OCI-LY7 (cell line): Measurements from ENCODE around the gene CCDC87.

Experiments
- EZH2phosphoT487 ChIP-seq: fragments of 200-600 bp; sonication (generic); IDR thresholded peaks from 2 replicates; pipeline ENCODE4 v1.6.1; 2018; ENCODE audit warnings: low read depth, borderline replicate concordance, mild to moderate bottlenecking, mixed run types, antibody characterized with exemption, low read length, moderate library complexity, mixed read lengths
- TF ChIP-seq, protein P1 (sequence below): fragments of 200-600 bp; sonication (generic); conservative IDR thresholded peaks from 2 replicates; pipeline ENCODE4 v1.5.1; 2014; ENCODE audit warnings: mild to moderate bottlenecking, antibody characterized with exemption, low read length, moderate library complexity, mixed read lengths

DNA sequence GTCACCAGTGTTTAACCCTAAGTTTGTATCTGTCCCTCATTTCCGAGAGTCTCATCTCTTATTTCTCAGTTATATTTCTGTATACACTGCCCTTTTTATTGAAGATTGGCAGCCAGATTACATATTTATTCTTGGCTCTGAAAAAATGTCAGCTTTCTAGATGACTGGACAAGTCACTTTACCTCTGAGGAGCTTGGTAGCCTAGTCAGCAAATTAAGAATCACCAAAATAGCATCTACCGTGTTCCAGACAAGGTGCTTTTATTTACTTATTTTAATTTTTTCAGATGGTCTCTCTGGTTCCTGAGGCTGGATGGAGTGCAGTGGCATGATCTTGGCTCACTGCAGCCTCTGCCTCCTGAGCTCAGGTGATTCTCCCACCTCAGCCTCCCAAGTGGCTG lies 40.1 kb upstream of the CCDC87 start:
- TF ChIP-seq, protein P1, sequence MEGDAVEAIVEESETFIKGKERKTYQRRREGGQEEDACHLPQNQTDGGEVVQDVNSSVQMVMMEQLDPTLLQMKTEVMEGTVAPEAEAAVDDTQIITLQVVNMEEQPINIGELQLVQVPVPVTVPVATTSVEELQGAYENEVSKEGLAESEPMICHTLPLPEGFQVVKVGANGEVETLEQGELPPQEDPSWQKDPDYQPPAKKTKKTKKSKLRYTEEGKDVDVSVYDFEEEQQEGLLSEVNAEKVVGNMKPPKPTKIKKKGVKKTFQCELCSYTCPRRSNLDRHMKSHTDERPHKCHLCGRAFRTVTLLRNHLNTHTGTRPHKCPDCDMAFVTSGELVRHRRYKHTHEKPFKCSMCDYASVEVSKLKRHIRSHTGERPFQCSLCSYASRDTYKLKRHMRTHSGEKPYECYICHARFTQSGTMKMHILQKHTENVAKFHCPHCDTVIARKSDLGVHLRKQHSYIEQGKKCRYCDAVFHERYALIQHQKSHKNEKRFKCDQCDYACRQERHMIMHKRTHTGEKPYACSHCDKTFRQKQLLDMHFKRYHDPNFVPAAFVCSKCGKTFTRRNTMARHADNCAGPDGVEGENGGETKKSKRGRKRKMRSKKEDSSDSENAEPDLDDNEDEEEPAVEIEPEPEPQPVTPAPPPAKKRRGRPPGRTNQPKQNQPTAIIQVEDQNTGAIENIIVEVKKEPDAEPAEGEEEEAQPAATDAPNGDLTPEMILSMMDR, result no peak
- no peak for TF ChIP-seq EZH2phosphoT487
